IPS-NIHi7 (cell line): ENCODE results near the gene AGPAT3.

Source experiments
- DNase-seq: peaks from one replicate; pipeline ENCODE4 v3.0.0; 2012; ENCODE audit warnings: mixed read lengths; ENCODE audit errors: extremely low spot score

Gene AGPAT3

DNA sequence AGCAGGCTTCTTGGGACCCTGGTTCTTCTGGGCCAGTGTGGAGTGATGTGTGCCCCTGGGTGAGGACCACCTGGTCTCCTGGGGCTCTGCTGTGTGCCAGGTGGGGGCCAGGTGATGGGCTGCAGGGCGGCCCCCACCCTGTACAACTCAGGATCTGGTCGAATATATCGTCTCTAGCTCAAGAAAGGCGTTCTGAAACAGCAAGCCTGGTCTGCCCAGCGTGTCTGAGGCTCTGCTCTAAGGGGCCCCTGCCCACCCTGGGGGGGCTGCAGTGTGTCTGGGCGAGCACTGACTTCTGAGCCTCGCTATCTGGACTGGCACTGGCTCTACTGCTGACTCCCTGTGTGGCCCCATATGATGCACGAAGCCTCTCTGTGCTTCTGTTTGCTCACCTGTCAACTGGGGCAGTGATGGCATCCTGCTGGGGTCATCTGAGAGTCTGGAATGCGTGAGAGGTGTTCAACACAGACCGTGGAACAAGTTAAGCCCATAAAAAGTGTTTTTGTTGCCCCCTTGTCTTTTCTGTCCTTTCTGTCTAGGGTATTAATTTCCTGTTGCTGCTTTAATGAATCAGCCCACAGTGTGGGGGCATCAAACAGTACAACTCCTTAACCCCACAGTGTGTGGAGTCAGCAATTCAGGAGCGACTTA, 91.1 kb downstream of the AGPAT3 start:
- DNase-seq, result no peak

DNA sequence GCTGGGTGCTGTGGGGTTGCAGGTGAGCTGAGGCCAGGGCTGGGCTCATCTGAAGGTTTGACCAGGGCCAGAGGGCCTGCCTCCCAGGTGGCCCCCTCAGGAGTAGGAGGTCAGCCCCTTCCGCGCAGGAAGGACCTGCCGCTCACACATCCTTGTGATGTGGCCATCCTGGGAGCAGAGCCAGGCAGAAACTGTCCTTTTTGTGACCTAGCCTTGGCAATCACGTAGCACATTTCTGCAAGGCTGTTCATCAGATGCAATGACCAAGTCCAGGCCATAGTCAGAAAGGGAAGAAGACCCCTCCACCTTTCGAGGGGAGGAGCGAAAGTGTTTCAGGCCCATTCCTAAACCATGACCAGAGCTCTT, 91.6 kb downstream of the AGPAT3 start:
- no peak for DNase-seq

DNA sequence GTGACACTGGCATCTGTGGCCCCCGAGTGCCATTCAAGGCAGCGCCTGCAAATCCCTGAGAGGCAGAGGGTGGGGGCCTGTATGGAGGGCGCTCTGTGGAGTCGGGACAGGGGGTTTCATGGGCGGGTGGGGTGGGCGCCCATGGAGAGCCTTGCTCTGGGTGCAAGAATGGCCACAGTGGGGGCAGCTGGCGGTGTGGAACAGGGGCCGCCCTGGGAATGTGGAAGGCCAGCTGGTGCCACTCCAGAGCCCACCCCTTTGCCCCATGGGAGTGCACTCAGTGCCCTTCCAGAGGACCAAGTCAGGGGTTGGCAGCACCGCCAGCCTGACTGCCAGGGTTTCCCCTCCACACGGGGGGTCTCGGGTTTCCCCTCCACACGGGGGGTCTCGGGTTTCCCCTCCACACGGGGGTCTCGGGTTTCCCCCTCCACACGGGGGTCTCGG, 92.1 kb downstream of the AGPAT3 start:
- DNase-seq, result no peak

DNA sequence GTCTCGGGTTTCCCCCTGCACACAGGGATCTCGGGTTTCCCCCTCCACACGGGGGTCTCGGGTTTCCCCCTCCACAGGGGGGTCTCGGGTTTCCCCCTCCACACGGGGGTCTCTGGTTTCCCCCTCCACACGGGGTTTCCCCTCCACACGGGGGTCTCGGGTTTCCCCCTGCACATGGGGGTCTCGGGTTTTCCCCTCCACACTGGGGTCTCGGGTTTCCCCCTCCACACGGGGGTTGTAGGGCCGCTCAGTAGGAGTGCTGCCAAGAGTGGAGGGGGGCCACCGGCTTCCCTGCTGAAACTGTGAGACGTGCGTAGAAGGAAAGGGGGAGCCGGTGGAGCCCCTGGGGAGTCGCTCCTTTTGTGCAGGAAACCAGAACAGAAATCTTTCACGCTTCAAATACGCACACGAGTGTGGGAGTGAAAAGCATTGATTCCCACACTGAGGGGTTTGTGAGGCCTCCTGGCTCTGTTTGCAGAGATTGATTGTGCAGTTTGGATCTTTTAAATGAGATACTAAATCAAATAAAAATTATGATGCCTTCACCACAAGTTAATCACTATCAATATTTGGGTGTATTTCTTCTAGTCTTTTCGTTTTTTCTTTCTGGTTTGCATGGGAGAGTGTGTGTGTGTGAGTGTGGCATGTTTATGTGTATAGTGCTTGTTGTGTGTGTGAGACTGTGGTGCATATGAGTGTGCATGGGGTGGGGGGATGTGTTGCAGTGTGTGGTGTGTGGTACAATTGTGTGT, 92.8 kb downstream of the AGPAT3 start:
- DNase-seq, result no peak

DNA sequence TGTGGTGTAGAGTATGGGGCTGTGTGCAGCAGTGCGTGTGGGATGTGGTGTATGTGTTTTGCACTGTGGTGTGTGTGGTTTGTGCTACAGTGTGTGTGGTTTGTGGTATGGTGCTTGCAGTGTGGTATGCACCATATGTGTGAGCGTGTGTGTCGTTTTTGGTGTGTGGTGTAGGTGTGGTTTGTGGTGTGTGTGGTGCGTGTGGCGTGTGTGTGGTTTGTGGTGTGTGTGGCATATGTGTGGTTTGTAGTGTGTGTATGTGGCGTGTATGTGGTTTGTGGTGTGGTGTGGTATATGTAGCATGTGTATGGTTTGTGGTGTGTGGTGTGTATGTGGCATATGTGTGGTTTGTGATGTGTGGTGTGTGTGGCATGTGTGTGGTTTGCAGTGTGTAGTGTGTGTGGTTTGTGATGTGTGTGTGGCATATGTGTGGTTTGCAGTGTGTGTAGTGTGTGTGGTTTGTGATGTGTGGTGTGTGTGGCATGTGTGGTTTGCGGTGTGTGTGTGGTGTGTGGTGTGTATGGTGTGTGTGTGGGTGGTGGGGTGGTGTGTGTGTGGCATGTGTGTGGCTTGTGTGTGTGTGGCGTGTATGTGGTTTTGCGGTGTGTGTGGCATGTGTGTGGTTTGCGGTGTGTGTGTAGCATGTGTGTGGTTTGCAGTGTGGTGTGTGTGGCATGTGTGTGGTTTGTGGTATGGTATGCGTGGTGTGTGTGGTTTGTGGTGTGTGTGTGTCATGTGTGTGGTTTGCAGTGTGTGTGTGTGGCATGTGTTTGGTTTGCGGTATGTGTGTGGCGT, 93.5 kb downstream of the AGPAT3 start:
- no peak for DNase-seq

DNA sequence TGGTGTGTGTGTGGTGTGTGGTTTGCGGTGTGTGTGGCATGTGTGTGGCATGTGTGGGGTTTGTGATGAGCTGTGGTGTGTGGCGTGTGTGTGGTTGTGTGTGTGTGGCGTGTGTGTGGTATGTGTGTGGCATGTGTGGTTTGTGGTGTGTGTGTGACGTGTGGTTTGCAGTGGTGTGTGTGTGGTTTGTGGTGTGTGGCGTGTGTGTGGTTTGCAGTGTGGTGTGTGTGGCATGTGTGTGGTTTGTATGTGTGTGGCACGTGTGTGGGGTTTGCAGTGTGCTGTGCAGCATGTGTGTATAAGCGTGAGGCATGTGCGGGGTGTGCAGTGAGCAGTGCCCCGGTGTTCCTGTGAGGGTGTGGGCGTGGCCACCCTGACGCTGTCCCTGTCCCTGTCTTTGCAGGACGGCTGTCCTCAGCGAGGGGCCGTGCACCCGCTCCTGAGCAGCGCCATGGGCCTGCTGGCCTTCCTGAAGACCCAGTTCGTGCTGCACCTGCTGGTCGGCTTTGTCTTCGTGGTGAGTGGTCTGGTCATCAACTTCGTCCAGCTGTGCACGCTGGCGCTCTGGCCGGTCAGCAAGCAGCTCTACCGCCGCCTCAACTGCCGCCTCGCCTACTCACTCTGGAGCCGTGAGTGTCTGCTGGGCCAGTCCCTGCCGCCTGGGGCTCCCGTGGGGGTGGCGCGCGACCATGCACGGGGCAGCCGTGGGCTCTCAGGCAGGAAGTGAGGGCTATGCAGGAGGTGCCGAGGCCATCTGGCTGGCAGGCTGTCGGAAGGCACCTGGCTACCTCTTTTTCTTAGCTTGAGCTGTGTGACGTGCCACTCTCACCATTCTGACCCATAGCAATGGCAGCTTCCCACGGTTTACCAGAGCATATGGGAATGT, 94.5 kb downstream of the AGPAT3 start:
- no peak for DNase-seq

DNA sequence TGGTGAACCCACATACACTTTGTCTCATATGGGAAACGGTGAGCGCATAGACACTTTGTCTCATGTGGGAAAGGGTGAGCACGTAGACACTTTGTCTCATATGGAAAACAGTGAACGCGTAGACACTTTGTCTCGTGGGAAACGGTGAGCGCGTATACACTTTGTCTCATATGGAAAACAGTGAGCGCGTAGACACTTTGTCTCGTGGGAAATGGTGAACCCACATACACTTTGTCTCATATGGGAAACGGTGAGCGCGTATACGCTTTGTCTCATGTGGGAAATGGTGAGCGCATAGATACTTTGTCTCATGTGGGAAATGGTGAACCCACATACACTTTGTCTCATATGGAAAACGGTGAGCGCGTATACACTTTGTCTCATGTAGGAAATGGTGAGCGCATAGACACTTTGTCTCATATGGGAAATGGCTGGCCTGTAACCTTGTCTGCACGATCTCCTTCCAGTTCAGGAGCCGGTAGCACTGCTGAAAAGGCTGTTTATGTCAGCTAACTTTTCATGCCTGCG, 96.4 kb downstream of the AGPAT3 start:
- DNase-seq, result no peak

DNA sequence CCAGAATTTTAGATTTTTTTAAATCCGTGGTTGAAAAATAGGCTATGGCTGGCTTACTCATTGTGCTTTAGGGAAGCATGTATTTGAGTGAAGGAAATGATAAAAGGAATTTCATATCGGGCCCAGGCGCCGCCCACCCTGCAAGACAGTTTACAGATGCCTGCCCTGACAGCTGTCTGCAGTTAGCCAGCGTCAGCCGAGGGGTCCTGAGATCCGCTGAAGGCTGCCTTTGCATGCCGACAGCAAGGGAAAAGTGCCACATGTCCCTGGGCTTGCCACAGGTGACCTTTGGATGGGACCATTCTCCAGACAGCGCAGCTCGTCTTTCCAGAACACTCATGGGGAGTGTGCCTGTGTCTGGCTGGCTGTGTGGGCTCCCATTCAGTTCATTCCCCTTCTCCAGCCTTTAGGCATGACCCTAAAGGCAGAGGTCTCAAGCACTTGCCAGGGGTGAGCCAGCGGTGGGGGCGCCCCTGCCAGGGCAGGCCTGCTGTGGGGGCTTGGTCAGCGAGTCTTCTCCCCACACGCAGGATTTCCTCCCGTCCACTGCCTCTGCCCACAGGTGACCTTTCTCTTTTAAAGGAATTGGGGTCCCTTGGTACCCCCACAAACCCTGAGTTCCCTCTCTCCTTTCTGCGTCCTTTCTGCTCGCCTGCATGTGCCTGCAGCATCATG, 101.0 kb downstream of the AGPAT3 start:
- no peak for DNase-seq

DNA sequence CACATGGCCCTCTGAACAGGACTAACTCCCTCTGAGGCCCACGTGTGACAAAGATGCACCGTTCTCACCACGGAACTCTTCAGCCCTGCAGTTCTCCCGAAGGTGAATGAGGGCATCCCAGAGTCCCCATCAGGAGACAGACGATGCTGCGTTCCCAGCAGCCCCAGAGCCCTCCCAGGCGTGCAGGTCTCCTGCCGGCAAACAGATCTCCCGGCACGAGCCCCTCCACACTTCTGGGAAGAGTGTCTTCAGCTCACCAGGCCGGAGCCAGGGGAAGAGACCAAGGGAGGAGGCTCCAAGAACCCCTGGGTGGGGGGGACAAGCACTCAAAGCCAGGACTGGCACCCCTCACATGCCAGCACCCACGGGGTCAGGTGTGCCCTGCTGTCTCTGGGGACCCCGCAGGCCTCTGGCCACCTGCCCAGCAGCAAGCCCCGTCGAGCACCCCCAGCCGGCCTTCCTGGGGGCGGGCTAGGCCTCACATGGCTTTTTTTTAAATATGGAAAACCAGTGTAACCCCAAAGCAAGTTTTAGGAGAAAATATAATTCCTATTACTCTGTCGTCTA, 102.0 kb downstream of the AGPAT3 start:
- DNase-seq, result no peak

DNA sequence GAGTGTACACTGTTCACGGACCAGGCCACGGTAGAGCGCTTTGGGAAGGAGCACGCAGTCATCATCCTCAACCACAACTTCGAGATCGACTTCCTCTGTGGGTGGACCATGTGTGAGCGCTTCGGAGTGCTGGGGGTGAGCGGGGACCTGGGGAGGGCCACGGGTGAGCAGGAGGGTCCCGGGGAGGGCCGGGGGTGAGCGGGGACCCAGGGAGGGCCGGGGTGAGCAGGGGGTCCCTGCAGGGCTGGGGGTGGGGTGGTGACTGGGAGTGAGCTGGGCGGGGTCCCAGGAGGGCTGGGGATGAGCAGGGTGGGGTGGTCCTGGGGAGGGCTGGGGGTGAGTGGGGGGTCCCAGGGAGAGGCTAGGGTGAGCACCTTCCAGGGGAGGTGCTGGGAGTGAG, 103.0 kb downstream of the AGPAT3 start:
- no peak for DNase-seq

DNA sequence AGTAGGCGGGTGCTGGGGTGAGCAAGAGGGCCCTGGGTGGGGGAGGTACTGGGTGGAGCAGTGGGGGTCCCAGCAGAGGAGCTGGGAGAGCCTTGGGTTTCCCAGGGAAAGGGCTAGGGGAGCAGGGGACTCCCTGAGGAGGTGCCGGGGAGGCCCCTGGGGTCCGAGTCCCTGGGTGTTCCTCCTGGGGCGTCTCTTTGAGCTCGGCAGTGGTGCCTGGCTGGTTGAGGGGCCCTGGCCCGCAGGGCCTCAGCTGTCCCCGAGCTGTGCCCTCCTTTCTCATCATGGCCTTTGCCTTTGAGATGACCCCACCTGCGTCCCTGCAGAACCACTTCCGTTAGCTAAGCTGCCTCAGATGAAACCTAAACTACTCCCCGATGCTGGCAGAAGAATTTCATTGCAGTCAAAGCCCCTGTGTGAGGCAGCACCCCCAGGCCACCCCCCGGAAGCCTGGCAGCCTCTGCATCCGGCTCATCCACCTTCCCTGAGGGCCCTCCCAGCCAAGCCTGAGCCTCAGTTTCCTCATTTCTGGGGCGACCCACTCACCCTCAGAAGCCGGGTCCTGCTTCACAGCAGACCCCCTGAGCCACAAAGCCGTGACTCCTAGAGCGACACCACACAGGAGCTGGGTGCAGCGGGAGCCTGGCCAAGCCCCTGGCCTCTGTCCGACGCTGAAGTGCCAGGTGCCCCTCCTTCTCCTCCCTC, 103.5 kb downstream of the AGPAT3 start:
- no peak for DNase-seq

DNA sequence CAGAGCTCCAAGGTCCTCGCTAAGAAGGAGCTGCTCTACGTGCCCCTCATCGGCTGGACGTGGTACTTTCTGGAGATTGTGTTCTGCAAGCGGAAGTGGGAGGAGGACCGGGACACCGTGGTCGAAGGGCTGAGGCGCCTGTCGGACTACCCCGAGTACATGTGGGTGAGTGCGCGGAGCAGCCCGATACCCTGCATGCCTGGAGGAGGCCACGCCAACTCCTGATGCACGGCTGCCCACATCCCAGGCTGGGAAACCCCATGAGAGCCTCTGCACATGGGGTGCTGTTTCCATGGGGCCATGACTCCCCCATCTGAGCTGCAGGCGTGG, 104.1 kb downstream of the AGPAT3 start:
- DNase-seq, result no peak

DNA sequence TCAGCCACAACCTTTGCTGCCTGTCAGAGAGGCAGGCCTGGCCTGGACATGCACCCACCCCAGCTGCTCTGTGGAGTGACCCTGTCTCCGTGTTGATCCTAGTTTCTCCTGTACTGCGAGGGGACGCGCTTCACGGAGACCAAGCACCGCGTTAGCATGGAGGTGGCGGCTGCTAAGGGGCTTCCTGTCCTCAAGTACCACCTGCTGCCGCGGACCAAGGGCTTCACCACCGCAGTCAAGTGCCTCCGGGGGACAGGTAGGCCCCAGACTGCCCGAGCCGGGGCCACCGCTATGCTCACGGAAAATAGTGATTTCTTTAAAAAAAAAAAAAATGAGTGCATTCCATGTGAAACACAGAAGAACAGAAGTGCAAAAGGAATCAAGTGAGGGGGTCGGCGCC, 105.5 kb downstream of the AGPAT3 start:
- no peak for DNase-seq

DNA sequence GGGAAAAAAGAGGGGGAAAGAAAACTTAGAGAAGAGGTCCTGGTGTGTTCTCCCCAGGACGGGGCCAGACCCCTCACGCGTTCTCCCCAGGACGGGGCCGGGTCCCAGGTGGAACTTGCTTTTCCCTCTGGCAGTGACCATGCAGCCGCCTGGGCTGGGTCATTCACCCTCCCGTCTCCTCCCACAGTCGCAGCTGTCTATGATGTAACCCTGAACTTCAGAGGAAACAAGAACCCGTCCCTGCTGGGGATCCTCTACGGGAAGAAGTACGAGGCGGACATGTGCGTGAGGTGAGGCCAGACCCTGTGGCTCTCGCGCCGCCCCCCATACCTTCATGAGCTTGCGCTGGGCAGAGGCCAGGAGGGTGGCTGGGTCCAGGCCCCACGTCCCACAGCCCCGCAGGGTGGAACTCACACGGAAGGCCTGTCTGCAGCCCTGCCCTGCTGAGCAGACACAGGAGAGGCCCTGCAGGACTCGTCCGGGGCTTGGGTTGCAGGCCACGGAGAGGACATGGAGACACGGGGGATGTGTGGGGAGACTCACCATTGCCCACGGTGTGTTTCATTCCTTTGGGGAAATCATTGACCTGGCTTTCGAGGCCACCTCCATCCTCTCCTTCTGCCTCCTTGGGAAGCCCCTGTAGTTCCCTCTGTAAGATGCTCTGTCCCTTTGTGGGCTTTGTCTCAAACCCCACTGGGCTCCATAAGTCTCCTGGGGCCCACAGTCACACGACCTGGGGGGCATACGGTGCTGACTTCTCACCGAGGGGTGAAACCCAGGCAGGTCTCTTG, 106.4 kb downstream of the AGPAT3 start:
- DNase-seq, result no peak

DNA sequence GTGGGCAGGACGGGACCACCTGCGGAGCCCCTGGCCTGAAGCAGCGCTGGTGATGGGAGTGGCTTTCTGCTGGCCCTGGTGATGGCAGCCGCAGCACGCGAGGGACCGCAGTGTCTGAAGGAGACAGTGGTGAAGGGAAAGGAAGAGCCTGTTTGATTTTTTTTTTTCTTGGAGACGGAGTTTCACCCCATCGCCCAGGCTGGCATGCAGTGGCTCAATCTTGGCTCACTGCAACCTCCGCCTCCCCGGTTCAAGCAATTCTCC, 106.9 kb downstream of the AGPAT3 start:
- DNase-seq, result no peak

DNA sequence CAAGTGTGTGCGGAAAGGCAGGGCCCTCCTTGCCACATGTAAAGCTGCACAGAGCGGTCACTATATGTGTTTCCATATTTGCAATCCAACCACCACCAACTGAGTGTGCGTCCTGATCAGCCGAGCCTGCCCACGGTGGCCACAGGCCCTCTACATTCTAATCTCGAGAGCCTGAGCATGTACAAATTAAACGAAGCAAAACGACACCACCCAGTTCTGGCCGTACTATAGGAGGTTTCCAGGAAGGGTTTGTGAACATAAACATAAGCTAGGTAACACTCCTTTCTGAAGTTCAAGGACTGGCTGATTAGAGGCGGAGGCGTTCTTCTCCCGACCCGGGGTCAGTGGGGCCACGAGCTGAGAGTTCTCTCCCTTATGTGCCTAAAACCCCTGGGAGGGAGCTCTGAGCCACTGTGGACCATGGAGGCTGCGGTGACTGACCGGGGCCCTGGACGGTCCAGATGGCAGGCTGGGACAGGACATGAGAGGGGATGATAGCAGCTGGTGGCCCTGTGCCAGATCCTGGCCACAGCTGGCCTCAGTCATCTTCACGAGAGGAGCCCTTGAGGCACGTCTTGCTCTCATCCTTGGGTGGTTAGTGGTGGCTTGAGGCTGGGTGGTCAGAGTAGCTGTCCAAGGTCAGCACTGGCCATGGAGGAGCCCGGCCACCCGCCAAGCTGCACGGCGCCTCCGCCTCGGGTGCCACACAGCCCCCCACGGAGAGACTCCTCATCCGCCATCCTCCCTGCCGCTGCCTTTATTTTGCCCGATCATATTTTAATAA, 108.0 kb downstream of the AGPAT3 start:
- no peak for DNase-seq

DNA sequence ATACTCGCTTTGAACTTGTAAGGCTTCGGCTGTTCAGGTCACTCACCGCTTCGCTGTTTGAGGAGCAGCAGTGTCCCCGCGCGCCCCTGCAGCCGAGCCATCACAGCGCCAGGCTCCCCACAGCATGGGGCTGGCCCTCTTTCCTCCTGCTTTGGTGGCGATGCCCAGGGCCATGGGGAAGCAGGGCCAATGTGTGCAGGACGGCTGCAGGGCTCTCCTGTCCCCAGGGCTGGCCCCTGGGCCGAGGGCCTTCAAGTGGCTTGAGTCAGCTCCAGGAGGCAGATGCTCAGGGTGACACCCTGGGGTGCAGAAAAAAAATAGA, 108.6 kb downstream of the AGPAT3 start:
- no peak for DNase-seq

DNA sequence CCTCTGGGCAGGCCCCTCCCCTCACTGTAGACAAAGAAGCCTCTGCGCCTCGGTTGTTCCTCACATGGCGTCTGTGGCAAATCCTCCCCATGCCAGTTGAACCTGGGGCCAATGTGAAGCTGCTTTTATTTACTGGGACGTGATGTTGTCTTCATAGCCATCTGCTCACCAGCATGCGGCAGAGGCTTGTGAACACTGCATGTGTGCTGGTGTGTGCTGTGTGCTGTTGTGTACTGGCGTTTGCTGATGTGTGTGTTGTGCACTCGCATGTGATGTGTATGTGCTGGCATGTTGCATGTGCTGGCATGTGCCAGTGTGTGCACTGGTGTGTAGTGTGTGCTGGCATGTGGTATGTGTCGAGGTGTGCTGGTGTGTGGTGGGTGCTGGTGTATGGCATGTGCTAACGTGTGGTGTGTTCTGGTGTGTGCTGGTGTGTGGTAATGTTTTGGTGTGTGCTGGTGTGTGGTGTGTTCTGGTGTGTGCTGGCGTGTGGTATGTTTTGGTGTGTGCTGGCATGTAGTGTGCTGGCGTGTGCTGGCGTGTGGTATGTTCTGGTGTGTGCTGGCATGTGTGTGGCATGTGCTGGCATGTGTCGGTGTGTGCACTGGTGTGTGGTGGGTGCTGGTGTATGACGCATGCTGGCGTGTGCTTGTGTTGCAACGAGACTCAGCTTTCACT, 109.9 kb downstream of the AGPAT3 start:
- no peak for DNase-seq
